A172 (cell line): ENCODE results near the gene HLA-DQA1. TPM values are rescaled to one million over a fixed set of nuclear protein-coding genes. Genes with fewer than 3 reads are reported as not detected.
"Not testable (repeated sequence)": the region's sequence is repeated elsewhere in the genome, so short reads cannot be mapped to it uniquely, and the experiment has no call there.

ENCODE experiments used
- DNase-seq: peaks from one replicate; pipeline ENCODE4 v3.0.0-alpha.2; 2015; ENCODE audit warnings: low spot score
- total RNA-seq: library from RNA; depleted of rRNA; stranded (reverse); fragments of >200 nt; shearing (Covaris generic); gene quantifications from 2 replicates; pipeline ENCODE4 v1.2.3, GENCODE V29; 2014

The HLA-DQA1 gene
- total RNA-seq, 1 experiment from 2014 or later, result not detected

GRCh38 chr6:32622545-32623401 is 14.4 kb upstream of the HLA-DQA1 start:
- DNase-seq, result no peak

GRCh38 chr6:32623693-32624092 is 13.5 kb upstream of the HLA-DQA1 start:
- DNase-seq, result no peak

GRCh38 chr6:32624565-32624964 is 12.6 kb upstream of the HLA-DQA1 start:
- no peak for DNase-seq

- DNase-seq, result no peak
These were observed 12.1 kb upstream of the HLA-DQA1 start for GRCh38 chr6:32625137-32625536.

- DNase-seq, result no peak
These were observed 10.0 kb upstream of the HLA-DQA1 start for GRCh38 chr6:32627249-32627648.

GRCh38 chr6:32627831-32628230 is 9.4 kb upstream of the HLA-DQA1 start:
- DNase-seq, result no peak

- DNase-seq, result not testable (repeated sequence)
These were observed 7.4 kb upstream of the HLA-DQA1 start for GRCh38 chr6:32629793-32630192.

- DNase-seq, result no peak
These were observed 1.6 kb upstream of the HLA-DQA1 start for GRCh38 chr6:32635526-32636123.

GRCh38 chr6:32637883-32638282 is 677 bp downstream of the HLA-DQA1 start:
- no peak for DNase-seq

- DNase-seq, result no peak
These were observed 1.5 kb downstream of the HLA-DQA1 start for GRCh38 chr6:32638532-32639219.

GRCh38 chr6:32639440-32640394 is 2.5 kb downstream of the HLA-DQA1 start:
- DNase-seq, result no peak

GRCh38 chr6:32641122-32641521 is 3.9 kb downstream of the HLA-DQA1 start:
- DNase-seq, result no peak

GRCh38 chr6:32641785-32642719 is 4.8 kb downstream of the HLA-DQA1 start:
- not testable (repeated sequence) for DNase-seq

- DNase-seq, result no peak
These were observed 5.5 kb downstream of the HLA-DQA1 start for GRCh38 chr6:32642720-32643106.

- no peak for DNase-seq
These were observed 6.7 kb downstream of the HLA-DQA1 start for GRCh38 chr6:32643904-32644303.

GRCh38 chr6:32645047-32645703 is 8.0 kb downstream of the HLA-DQA1 start:
- no peak for DNase-seq

- no peak for DNase-seq
These were observed 18.1 kb downstream of the HLA-DQA1 start for GRCh38 chr6:32655203-32655710.

- not testable (repeated sequence) for DNase-seq
These were observed 20.1 kb downstream of the HLA-DQA1 start for GRCh38 chr6:32657329-32657728.

GRCh38 chr6:32657819-32658218 is 20.6 kb downstream of the HLA-DQA1 start:
- DNase-seq, result not testable (repeated sequence)
